HepG2 (cell line): ENCODE data around the gene SASH1.

ENCODE experiments used
- AKAP8 ChIP-seq: sonication (generic); formaldehyde crosslinking; IDR thresholded peaks from 2 replicates; pipeline ENCODE4 v1.5.1; 2020; ENCODE audit warnings: mild to moderate bottlenecking, missing genetic modification reagents
- CBX2 ChIP-seq, 2 experiments: fragments of 200-600 bp in 1 of 2; sonication (generic); formaldehyde crosslinking in 1 of 2; IDR thresholded peaks; 2 replicates each; pipeline versions ENCODE4 v1.7.0 to v1.8.1; 2018 to 2022; ENCODE audit warnings: low read depth in 2 of 2, low read length in 1 of 2, mild to moderate bottlenecking in 1 of 2, missing genetic modification reagents in 1 of 2
- STAG1 ChIP-seq: sonication (generic); formaldehyde crosslinking; IDR thresholded peaks from 2 replicates; pipeline ENCODE4 v1.4.0; 2020; ENCODE audit warnings: missing genetic modification reagents
- TCF7 ChIP-seq: sonication (generic); IDR thresholded peaks from 2 replicates; pipeline ENCODE4 v1.6.1; 2016; ENCODE audit warnings: antibody characterized with exemption, low read depth
- TF ChIP-seq, protein P1 (sequence below): sonication (generic); formaldehyde crosslinking; IDR thresholded peaks from 2 replicates; pipeline ENCODE4 v1.5.0; 2020; ENCODE audit warnings: mild to moderate bottlenecking, missing genetic modification reagents, moderate library complexity

DNA sequence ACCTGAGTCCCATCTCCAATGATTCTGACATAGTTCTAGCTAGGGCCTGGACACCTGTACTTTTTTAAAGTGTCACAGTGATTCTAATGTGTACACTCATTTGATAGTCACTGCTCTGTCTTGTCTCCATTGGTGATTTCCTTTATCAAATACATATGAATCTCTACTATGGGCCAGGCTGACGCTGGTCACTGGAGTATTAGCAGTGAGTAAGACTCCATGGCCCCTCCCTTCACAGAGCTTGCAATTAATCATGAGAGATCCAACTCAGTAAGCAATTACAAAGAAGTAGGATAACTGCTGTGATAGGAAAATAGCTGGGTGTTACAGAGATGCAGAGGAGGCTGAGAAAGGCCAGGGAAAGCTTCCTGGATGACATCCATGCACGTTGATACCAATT is 19.3 kb upstream of the SASH1 start:
- TF ChIP-seq CBX2 (IDR thresholded peaks at IDR 0.05; ENCODE audit: low read depth, low read length) (no peak), CBX2 (CRISPR knock-in tag; IDR thresholded peaks at IDR 0.05; ENCODE audit: low read depth) (no peak), TCF7 (no peak), STAG1 (CRISPR knock-in tag) (no peak), AKAP8 (CRISPR knock-in tag) (no peak)
- TF ChIP-seq, protein P1, sequence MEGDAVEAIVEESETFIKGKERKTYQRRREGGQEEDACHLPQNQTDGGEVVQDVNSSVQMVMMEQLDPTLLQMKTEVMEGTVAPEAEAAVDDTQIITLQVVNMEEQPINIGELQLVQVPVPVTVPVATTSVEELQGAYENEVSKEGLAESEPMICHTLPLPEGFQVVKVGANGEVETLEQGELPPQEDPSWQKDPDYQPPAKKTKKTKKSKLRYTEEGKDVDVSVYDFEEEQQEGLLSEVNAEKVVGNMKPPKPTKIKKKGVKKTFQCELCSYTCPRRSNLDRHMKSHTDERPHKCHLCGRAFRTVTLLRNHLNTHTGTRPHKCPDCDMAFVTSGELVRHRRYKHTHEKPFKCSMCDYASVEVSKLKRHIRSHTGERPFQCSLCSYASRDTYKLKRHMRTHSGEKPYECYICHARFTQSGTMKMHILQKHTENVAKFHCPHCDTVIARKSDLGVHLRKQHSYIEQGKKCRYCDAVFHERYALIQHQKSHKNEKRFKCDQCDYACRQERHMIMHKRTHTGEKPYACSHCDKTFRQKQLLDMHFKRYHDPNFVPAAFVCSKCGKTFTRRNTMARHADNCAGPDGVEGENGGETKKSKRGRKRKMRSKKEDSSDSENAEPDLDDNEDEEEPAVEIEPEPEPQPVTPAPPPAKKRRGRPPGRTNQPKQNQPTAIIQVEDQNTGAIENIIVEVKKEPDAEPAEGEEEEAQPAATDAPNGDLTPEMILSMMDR: no peak
